ENCODE data around the gene FAM151B.

DNA sequence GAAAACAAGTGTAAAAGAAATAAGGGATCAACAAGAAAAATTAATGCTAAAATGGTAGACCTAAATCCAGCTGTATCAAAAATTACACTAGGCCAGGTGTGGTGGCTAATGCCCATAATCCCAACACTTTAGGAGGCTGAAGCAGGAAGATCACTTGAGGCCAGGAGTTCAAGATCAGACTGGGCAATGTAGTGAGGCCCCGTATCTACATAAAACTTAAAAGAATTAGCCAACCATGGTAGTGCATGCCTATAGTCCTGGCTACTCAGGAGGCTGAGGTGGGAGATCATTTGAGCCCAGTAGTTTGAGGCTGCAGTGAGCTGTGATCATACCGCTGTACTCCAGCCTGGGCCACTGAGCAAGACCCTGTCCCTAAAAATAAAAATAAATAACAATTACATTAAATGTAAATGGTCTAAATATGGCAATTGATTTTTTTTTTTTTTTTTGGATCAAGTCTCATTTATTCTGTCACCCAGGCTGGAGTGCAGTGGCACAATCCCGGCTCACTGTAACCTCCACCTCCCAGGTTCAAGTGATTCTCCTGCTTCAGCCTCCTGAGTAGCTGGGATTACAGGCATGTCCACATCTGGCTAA lies 4.2 kb upstream of the FAM151B start:
- no peak for TF ChIP-seq CTCF (IDR thresholded peaks at IDR 0.05)
- TF ChIP-seq POLR2A (IDR thresholded peaks at IDR 0.05): no peak
